Measurements from ENCODE around the gene YIPF5.
A peak's percentile ranks its signal among the peaks of the same experiment; 100 is the strongest.

Gene YIPF5

DNA sequence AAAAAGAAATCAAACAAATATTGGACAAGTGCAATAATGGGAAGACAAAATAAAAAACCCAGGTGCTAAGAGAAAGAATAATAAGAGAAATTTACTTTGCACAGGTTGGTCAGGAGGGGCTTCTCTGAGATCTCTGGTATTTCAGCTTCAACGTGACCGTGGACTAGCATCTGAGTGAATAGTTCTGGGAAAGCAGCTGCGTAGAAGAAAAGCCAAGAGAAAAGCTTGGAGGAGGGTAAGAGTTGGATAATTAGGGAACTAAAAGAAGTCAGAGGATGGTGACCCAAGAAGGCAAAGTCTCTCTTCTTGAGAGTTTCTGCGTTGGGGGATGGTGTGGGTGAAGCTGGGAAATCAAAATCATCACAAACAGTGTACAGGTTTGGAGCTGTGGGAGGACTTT, 41.6 kb downstream of the YIPF5 start:
- no peak for ATAC-seq
- no peak for TF ChIP-seq PPARA (CRISPR knock-in tag; IDR thresholded peaks at IDR 0.05; ENCODE audit: borderline replicate concordance)

DNA sequence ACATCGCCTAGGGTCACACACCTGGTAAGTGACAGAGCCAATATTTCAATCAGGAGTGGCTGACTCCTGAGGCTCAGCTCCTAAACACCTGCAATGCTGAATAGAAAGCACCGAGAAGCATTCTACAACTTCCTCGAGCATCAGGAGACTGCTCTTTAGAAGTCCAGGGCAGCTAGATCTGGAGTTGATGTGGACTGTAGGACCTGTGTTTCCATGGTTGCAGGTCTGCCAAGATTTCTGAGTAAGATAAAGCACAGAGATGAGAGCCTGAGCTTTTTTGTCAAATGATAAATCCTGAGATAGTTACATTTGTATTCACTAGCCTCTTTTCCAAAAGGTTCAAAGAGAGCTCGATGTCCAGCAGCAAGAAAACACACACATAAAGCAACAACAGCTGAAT, 43.8 kb downstream of the YIPF5 start:
- ATAC-seq: 0 out of 3 replicates have a peak, but pooled peaks have one; percentile 27
- TF ChIP-seq ISL1 (CRISPR knock-in tag; IDR thresholded peaks at IDR 0.05) (no peak), OSR1 (CRISPR knock-in tag; IDR thresholded peaks at IDR 0.05) (no peak), TSHZ2 (CRISPR knock-in tag; IDR thresholded peaks at IDR 0.05) (no peak), SNAI2 (CRISPR knock-in tag; IDR thresholded peaks at IDR 0.05) (no peak), BACH2 (CRISPR knock-in tag; IDR thresholded peaks at IDR 0.05; ENCODE audit: borderline replicate concordance) (no peak)
- TF ChIP-seq, protein P1, sequence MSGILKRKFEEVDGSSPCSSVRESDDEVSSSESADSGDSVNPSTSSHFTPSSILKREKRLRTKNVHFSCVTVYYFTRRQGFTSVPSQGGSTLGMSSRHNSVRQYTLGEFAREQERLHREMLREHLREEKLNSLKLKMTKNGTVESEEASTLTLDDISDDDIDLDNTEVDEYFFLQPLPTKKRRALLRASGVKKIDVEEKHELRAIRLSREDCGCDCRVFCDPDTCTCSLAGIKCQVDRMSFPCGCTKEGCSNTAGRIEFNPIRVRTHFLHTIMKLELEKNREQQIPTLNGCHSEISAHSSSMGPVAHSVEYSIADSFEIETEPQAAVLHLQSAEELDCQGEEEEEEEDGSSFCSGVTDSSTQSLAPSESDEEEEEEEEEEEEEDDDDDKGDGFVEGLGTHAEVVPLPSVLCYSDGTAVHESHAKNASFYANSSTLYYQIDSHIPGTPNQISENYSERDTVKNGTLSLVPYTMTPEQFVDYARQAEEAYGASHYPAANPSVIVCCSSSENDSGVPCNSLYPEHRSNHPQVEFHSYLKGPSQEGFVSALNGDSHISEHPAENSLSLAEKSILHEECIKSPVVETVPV (CRISPR knock-in tag; IDR thresholded peaks at IDR 0.05): no peak

DNA sequence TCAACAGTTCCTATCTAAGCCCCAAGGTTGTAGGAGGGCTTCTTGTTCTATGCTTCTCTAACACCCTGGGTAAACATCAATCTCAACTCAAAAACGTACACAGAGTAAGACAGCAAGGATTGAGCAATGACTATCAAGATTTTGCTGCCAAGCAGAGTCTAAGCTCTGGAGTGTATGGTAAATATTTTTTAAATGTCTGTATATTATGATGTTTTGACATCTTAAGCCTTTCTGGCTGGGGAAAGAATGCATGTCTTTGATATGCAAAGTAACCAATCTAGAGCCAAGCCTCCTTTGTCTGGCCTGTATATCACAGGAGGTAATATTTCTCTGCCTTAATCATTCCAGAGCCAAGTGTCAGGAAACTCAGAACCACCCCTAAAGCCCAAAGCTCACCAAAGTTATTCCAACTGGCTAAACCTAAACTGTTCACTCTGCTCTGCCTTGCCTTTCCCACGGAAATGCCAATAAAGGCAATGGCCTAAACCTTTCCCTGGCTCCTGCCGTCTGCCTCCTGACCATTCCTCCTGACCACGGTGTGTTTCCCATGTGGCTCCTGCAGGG, 45.2 kb downstream of the YIPF5 start:
- no peak; the same call in 2 of the 3 replicates for ATAC-seq
- TF ChIP-seq RARB (CRISPR knock-in tag; IDR thresholded peaks at IDR 0.05) (no peak), PPARA (CRISPR knock-in tag; IDR thresholded peaks at IDR 0.05; ENCODE audit: borderline replicate concordance) (no peak)
- TF ChIP-seq, protein P2, sequence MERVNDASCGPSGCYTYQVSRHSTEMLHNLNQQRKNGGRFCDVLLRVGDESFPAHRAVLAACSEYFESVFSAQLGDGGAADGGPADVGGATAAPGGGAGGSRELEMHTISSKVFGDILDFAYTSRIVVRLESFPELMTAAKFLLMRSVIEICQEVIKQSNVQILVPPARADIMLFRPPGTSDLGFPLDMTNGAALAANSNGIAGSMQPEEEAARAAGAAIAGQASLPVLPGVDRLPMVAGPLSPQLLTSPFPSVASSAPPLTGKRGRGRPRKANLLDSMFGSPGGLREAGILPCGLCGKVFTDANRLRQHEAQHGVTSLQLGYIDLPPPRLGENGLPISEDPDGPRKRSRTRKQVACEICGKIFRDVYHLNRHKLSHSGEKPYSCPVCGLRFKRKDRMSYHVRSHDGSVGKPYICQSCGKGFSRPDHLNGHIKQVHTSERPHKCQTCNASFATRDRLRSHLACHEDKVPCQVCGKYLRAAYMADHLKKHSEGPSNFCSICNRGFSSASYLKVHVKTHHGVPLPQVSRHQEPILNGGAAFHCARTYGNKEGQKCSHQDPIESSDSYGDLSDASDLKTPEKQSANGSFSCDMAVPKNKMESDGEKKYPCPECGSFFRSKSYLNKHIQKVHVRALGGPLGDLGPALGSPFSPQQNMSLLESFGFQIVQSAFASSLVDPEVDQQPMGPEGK (CRISPR knock-in tag; IDR thresholded peaks at IDR 0.05; ENCODE audit: borderline replicate concordance): no peak

GRCh38 chr5:144122641-144123040, 47.8 kb downstream of the YIPF5 start:
- no peak for ATAC-seq
- TF ChIP-seq BACH2 (CRISPR knock-in tag; IDR thresholded peaks at IDR 0.05; ENCODE audit: borderline replicate concordance) (no peak), RARB (CRISPR knock-in tag; IDR thresholded peaks at IDR 0.05) (no peak), OSR1 (CRISPR knock-in tag; IDR thresholded peaks at IDR 0.05) (no peak), ZNF565 (CRISPR knock-in tag; conservative IDR thresholded peaks at IDR 0.05; ENCODE audit: low read depth) (no peak), TSHZ2 (CRISPR knock-in tag; IDR thresholded peaks at IDR 0.05) (no peak), SNAI2 (CRISPR knock-in tag; IDR thresholded peaks at IDR 0.05) (no peak), ESRRG (CRISPR knock-in tag; IDR thresholded peaks at IDR 0.05) (no peak), ZNF70 (CRISPR knock-in tag; IDR thresholded peaks at IDR 0.05) (no peak), ZFP3 (CRISPR knock-in tag; IDR thresholded peaks at IDR 0.05) (no peak), GLIS3 (CRISPR knock-in tag; IDR thresholded peaks at IDR 0.05) (no peak), ZC3H10 (CRISPR knock-in tag; IDR thresholded peaks at IDR 0.05) (no peak), ISL1 (CRISPR knock-in tag; IDR thresholded peaks at IDR 0.05) (no peak), TCF4 (CRISPR knock-in tag; IDR thresholded peaks at IDR 0.05; ENCODE audit: borderline replicate concordance) (no peak), ZNF8 (CRISPR knock-in tag; IDR thresholded peaks at IDR 0.05) (no peak), CSDC2 (CRISPR knock-in tag; IDR thresholded peaks at IDR 0.05) (no peak)
- TF ChIP-seq, protein P1 (CRISPR knock-in tag; IDR thresholded peaks at IDR 0.05): no peak
- TF ChIP-seq, protein P2 (CRISPR knock-in tag; IDR thresholded peaks at IDR 0.05; ENCODE audit: borderline replicate concordance): no peak
- TF ChIP-seq, protein P3, sequence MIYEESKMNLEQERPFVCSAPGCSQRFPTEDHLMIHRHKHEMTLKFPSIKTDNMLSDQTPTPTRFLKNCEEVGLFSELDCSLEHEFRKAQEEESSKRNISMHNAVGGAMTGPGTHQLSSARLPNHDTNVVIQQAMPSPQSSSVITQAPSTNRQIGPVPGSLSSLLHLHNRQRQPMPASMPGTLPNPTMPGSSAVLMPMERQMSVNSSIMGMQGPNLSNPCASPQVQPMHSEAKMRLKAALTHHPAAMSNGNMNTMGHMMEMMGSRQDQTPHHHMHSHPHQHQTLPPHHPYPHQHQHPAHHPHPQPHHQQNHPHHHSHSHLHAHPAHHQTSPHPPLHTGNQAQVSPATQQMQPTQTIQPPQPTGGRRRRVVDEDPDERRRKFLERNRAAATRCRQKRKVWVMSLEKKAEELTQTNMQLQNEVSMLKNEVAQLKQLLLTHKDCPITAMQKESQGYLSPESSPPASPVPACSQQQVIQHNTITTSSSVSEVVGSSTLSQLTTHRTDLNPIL (CRISPR knock-in tag; IDR thresholded peaks at IDR 0.05; ENCODE audit: low read depth): no peak
